GM12878 (cell line): ENCODE data around the gene HNRNPA1. TPM values are rescaled to one million over a fixed set of nuclear protein-coding genes. Genes with fewer than 3 reads are reported as not detected.

ENCODE experiments used
- ATAC-seq: fragments of 200-7000 bp; cut with Tn5 transposase; 3 replicates; pipeline ENCODE4 v1.9.1; 2020; ENCODE audit warnings: mild to moderate bottlenecking, moderate library complexity
- BruUV-seq: library from RNA; stranded (reverse); fragments of 400-500 nt; replicated peaks from 2 replicates; lab custom pipeline; 2021; lab: Mats Ljungman, UMichigan
- CTCF ChIA-PET: fragments of 300-600 bp; sonication (Branson Sonifier 250); formaldehyde crosslinking; extraction: SDS; loops from one replicate; lab custom pipeline; 2021; ENCODE audit warnings: inconsistent platforms; lab: Yijun Ruan, JAX
- POLR2A ChIA-PET: fragments of 350-600 bp; formaldehyde crosslinking; extraction: SDS; loops from one replicate; lab custom pipeline; 2021; ENCODE audit warnings: inconsistent platforms; lab: Charles Lee
- RAD21 ChIA-PET: fragments of 300-600 bp; sonication (Branson Sonifier 250); formaldehyde crosslinking; loops from one replicate; lab custom pipeline; 2023; ENCODE audit warnings: antibody characterized with exemption; ENCODE audit not compliant: unreplicated experiment; lab: Charles Lee
- SMC1A ChIA-PET: fragments of 300-600 bp; sonication (Branson Sonifier 250); formaldehyde crosslinking; loops from one replicate; lab custom pipeline; 2023; ENCODE audit not compliant: unreplicated experiment, uncharacterized antibody; lab: Charles Lee
- DNase-seq: peaks from one replicate; pipeline ENCODE4 v3.0.0-alpha.2; 2011; ENCODE audit warnings: low read depth, low spot score
- FAIRE-seq: peaks from 3 replicates; lab custom pipeline; 2011; peaks lifted over from hg19 to GRCh38; lab: Jason Lieb, UNC
- H2AFZ ChIP-seq: 2 replicates; pipeline ENCODE4 v1.6.0; 2011; ENCODE audit warnings: low read depth, low read length, control low read depth; ENCODE audit not compliant: control insufficient read depth
- H3K27ac ChIP-seq: 2 replicates; pipeline ENCODE4 v1.5.1; 2011; ENCODE audit warnings: control low read depth; ENCODE audit not compliant: control insufficient read depth, insufficient read depth
- H3K27me3 ChIP-seq, 2 experiments: replicated peaks in 1 of 2; 2 replicates each; pipeline versions ENCODE4 v1.6.0 to v1.6.1; 2011; ENCODE audit warnings: low read length in 1 of 2; ENCODE audit not compliant: control insufficient read depth in 2 of 2, insufficient read depth in 2 of 2
- H3K36me3 ChIP-seq, 2 experiments: 2 replicates each; pipeline ENCODE4 v1.5.1; 2011; ENCODE audit warnings: low read length in 1 of 2; ENCODE audit not compliant: control insufficient read depth in 2 of 2, insufficient read depth in 2 of 2
- H3K4me1 ChIP-seq: 2 replicates; pipeline ENCODE4 v1.6.1; 2011; ENCODE audit warnings: mild to moderate bottlenecking, low read length, moderate library complexity, mixed read lengths; ENCODE audit not compliant: control insufficient read depth, insufficient read depth
- H3K4me2 ChIP-seq: 2 replicates; pipeline ENCODE4 v1.6.0; 2011; ENCODE audit warnings: control low read depth; ENCODE audit not compliant: control insufficient read depth, insufficient read depth
- H3K4me3 ChIP-seq: fragments of 200-600 bp; sonication (generic); 2 replicates; pipeline ENCODE4 v1.5.1; 2016
- H3K79me2 ChIP-seq: 2 replicates; pipeline ENCODE4 v1.6.0; 2011; ENCODE audit warnings: low read length; ENCODE audit not compliant: control insufficient read depth, insufficient read depth
- H3K9ac ChIP-seq: 2 replicates; pipeline ENCODE4 v1.8.0; 2011; ENCODE audit warnings: low read length, control low read depth, mixed read lengths; ENCODE audit not compliant: control insufficient read depth, insufficient read depth
- H3K9me3 ChIP-seq: replicated peaks from 3 replicates; pipeline ENCODE4 v1.5.1; 2011; ENCODE audit warnings: mild to moderate bottlenecking, low read length; ENCODE audit not compliant: control insufficient read depth, insufficient read depth
- H4K20me1 ChIP-seq: 2 replicates; pipeline ENCODE4 v1.6.0; 2011; ENCODE audit not compliant: control insufficient read depth, insufficient read depth
- CHD2 ChIP-seq: IDR thresholded peaks from 2 replicates; pipeline ENCODE4 v1.6.1; 2011; ENCODE audit warnings: low read depth, low read length, improper control_type of control experiment, borderline replicate concordance
- EP300 ChIP-seq, 2 experiments: fragments of 150-350 bp in 1 of 2; IDR thresholded peaks; 2 replicates each; pipeline ENCODE4 v1.6.1; 2011 to 2012; ENCODE audit warnings: low read depth in 2 of 2, low read length in 2 of 2, borderline replicate concordance in 1 of 2, improper control_type of control experiment in 1 of 2, inconsistent platforms in 1 of 2; ENCODE audit not compliant: control insufficient read depth in 1 of 2
- EZH2 ChIP-seq: IDR thresholded peaks from 2 replicates; pipeline ENCODE4 v1.6.1; 2012; ENCODE audit warnings: low read depth, mild to moderate bottlenecking, control low read depth, inconsistent platforms, low read length, borderline replicate concordance; ENCODE audit not compliant: control insufficient read depth
- HDGF ChIP-seq: fragments of 450-650 bp; IDR thresholded peaks from 2 replicates; pipeline ENCODE4 v1.6.1; 2016; ENCODE audit warnings: antibody characterized with exemption
- MAX ChIP-seq: IDR thresholded peaks from 2 replicates; pipeline ENCODE4 v1.6.1; 2012; ENCODE audit warnings: low read depth, low read length, improper control_type of control experiment
- MEF2B ChIP-seq: fragments of 450-650 bp; IDR thresholded peaks from 2 replicates; pipeline ENCODE4 v1.6.1; 2018; ENCODE audit warnings: mild to moderate bottlenecking, moderate library complexity; ENCODE audit not compliant: partially characterized antibody, poor library complexity, severe bottlenecking
- MTA2 ChIP-seq: fragments of 450-650 bp; IDR thresholded peaks from 2 replicates; pipeline ENCODE4 v1.6.1; 2016; ENCODE audit warnings: low read depth, mild to moderate bottlenecking, moderate library complexity
- NFXL1 ChIP-seq: fragments of 450-650 bp; IDR thresholded peaks from 2 replicates; pipeline ENCODE4 v1.6.1; 2017; ENCODE audit warnings: antibody characterized with exemption, mild to moderate bottlenecking, borderline replicate concordance
- PML ChIP-seq: IDR thresholded peaks from 2 replicates; pipeline ENCODE4 v1.6.1; 2012; ENCODE audit warnings: low read length, inconsistent platforms
- SMC3 ChIP-seq: IDR thresholded peaks from 2 replicates; pipeline ENCODE4 v1.6.1; 2011; ENCODE audit warnings: low read length, improper control_type of control experiment, borderline replicate concordance
- SUPT20H ChIP-seq: IDR thresholded peaks from 2 replicates; pipeline ENCODE4 v1.6.1; 2011; ENCODE audit warnings: low read depth, mild to moderate bottlenecking, low read length, moderate library complexity, borderline replicate concordance; ENCODE audit not compliant: control insufficient read depth
- ZBTB33 ChIP-seq: fragments of 450-650 bp; IDR thresholded peaks from 2 replicates; pipeline ENCODE4 v1.6.1; 2017; ENCODE audit warnings: mild to moderate bottlenecking
- ZNF384 ChIP-seq: IDR thresholded peaks from 2 replicates; pipeline ENCODE4 v1.6.1; 2012; ENCODE audit warnings: low read depth, mild to moderate bottlenecking, low read length, improper control_type of control experiment, borderline replicate concordance
- WGBS: methylation state at CpG from one replicate; pipeline ENCODE4 v1.1.6; 2016; ENCODE audit warnings: low lambda C conversion rate; ENCODE audit not compliant: insufficient replicate concordance, insufficient coverage; ENCODE audit errors: missing lambda C conversion rate; 5-methylcytosine and 5-hydroxymethylcytosine counted together
- in situ Hi-C: fragments of 300-500 bp; cut with MboI; formaldehyde crosslinking; loops from 9 replicates; pipeline ENCODE4 v1.14.3; 2018; ENCODE audit warnings: mixed read lengths
- intact Hi-C: fragments of 100-400 bp; cut with micrococcal nuclease; formaldehyde crosslinking; loops from one replicate; pipeline ENCODE4 v1.14.2; 2022; ENCODE audit not compliant: unreplicated experiment
- polyA plus RNA-seq, 11 experiments: library from polyadenylated mRNA; depleted of rRNA in 4 of 11; unstranded in 6 of 11; stranded (reverse) in 5 of 11; fragments of >200 nt; fragmentation: Nextera tagmentation in 4 of 11; fragmentation: Illumina TruSeq in 1 of 11; extraction: Ambion mirVana in 4 of 11; extraction: Trizol in 1 of 11; gene quantifications; 1 replicate in 1 of 11; 2 replicates in 10 of 11; pipeline versions ENCODE4 v1.2.1 to v1.2.3, GENCODE V29; 2011 to 2016; ENCODE audit warnings: inconsistent platforms in 2 of 11, missing spikeins in 2 of 11, low read depth in 1 of 11
- total RNA-seq, 4 experiments: library from RNA; depleted of rRNA in 3 of 4; stranded (reverse); fragments of >200 nt in 3 of 4; fragmentation: Illumina TruSeq in 1 of 4; extraction: Trizol in 1 of 4; gene quantifications; 2 replicates each; pipeline versions ENCODE4 v1.2.1 to v1.2.3, GENCODE V29; 2013 to 2021
- TF ChIP-seq, protein P1 (sequence below): fragments of 450-650 bp; IDR thresholded peaks from 2 replicates; pipeline ENCODE4 v1.6.1; 2016; ENCODE audit warnings: mild to moderate bottlenecking

Gene HNRNPA1
- total and polyA plus RNA-seq, 10 of the 15 experiments (the other 5 are each of a cell fraction or from before 2014, with no cell fraction given), result 630 to 2,342 (median 1,407) TPM

- in situ Hi-C loops (no loop called here), intact Hi-C loops (no loop called here)
- Histone ChIP-seq H3K4me1 (peaks cover 16% of the 10 kb centered on the region), H3K9me3 (no peaks in the 10 kb centered on the region), H3K4me3 (no peak overlapping the region), H2AFZ (no peak overlapping the region), H4K20me1 (no peaks in the 10 kb centered on the region), H3K27me3 (no peaks in the 10 kb centered on the region), H3K79me2 (no peaks in the 10 kb centered on the region), H3K27ac (no peak overlapping the region), H3K4me2 (no peak overlapping the region), H3K36me3 (peaks cover 0 to 9% of the 10 kb centered on the region in 2 experiments; a peak in 3 of 4 replicates), H3K9ac (no peak overlapping the region)
- no peak for DNase-seq
- TF ChIP-seq EP300 (IDR thresholded peaks at IDR 0.05; ENCODE audit: borderline replicate concordance in 1 of 2, control insufficient read depth in 1 of 2, low read depth in 2 of 2, low read length in 2 of 2) (no peak), SMC3 (no peak), PML (no peak), ZNF384 (no peak), NFXL1 (no peak), ZBTB33 (no peak), MTA2 (no peak), MAX (no peak), MEF2B (no peak), EZH2 (no peak), HDGF (no peak), SUPT20H (no peak), CHD2 (no peak)
- TF ChIP-seq, protein P1, sequence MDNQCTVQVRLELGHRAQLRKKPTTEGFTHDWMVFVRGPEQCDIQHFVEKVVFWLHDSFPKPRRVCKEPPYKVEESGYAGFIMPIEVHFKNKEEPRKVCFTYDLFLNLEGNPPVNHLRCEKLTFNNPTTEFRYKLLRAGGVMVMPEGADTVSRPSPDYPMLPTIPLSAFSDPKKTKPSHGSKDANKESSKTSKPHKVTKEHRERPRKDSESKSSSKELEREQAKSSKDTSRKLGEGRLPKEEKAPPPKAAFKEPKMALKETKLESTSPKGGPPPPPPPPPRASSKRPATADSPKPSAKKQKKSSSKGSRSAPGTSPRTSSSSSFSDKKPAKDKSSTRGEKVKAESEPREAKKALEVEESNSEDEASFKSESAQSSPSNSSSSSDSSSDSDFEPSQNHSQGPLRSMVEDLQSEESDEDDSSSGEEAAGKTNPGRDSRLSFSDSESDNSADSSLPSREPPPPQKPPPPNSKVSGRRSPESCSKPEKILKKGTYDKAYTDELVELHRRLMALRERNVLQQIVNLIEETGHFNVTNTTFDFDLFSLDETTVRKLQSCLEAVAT, result no peak
- SMC1A ChIA-PET, result interaction anchor here (0.9 to 2.1 kb wide), 4 partner anchors 10 to 84 kb away, joined by 3 to 6 read pairs (median 4); no protein-coding TSS in a partner anchor
- RAD21 ChIA-PET, result interaction anchor here (0.7 to 3.2 kb wide), 3 partner anchors 14 to 124 kb away, joined by 3 to 12 read pairs (median 6); no protein-coding TSS in a partner anchor
- BruUV-seq, result no TSS peak
- WGBS, result 100% methylated on average over 1 of the region's 1 CpG
- POLR2A ChIA-PET, result interaction anchor here (0.6 to 1.8 kb wide), 5 partner anchors 10 to 68 kb away, joined by 3 to 9 read pairs (median 3); partner anchors contain the start of genes CBX5 and HNRNPA1
- no peak for FAIRE-seq
- CTCF ChIA-PET, result interaction anchor here (0.6 to 7.3 kb wide), 13 partner anchors 9 to 201 kb away, joined by 3 to 77 read pairs (median 4); partner anchors contain the start of gene COPZ1
- ATAC-seq, result no peak
These were observed 42.0 kb upstream of the HNRNPA1 start for GRCh38 chr12:54238531-54238930.
